Activated CD4-positive, alpha-beta T cell treated with anti-CD3 and anti-CD28 coated beads, Interleukin-2, amount 50 U/mL, for 1 hour (primary cell): ENCODE results near the gene TOP1.

ENCODE experiments used
- DNase-seq: peaks from one replicate; pipeline ENCODE4 v3.0.0-alpha.2; 2020

TOP1 gene

GRCh38 chr20:41133709-41134361 lies 105.2 kb downstream of the TOP1 start:
- peak; percentile 50 for DNase-seq

GRCh38 chr20:41134362-41135186 lies 106.0 kb downstream of the TOP1 start:
- DNase-seq = no peak

- peak; percentile 65 for DNase-seq
These were observed 106.7 kb downstream of the TOP1 start for GRCh38 chr20:41135187-41135887.

GRCh38 chr20:41135888-41136679 lies 107.5 kb downstream of the TOP1 start:
- no peak for DNase-seq

- DNase-seq = peak; percentile 78
These were observed 108.3 kb downstream of the TOP1 start, which contains the start of gene PLCG1 for GRCh38 chr20:41136680-41137613. PLCG1 (plus strand) TSS chr20:41137543; CDS start chr20:41137642, 99 bp downstream.

GRCh38 chr20:41137614-41138474 lies 109.2 kb downstream of the TOP1 start:
- DNase-seq = peak; percentile 42

- DNase-seq = no peak
These were observed 110.0 kb downstream of the TOP1 start for GRCh38 chr20:41138475-41139226.

GRCh38 chr20:41139227-41140093 lies 110.8 kb downstream of the TOP1 start:
- DNase-seq = no peak

- no peak for DNase-seq
These were observed 111.9 kb downstream of the TOP1 start for GRCh38 chr20:41140226-41141133.

GRCh38 chr20:41141153-41141815 lies 112.7 kb downstream of the TOP1 start:
- no peak for DNase-seq

GRCh38 chr20:41142245-41142644 lies 113.6 kb downstream of the TOP1 start:
- no peak for DNase-seq

GRCh38 chr20:41142919-41143318 lies 114.3 kb downstream of the TOP1 start:
- DNase-seq = peak; percentile 45

GRCh38 chr20:41143354-41143753 lies 114.7 kb downstream of the TOP1 start:
- DNase-seq = no peak

GRCh38 chr20:41145317-41145716 lies 116.7 kb downstream of the TOP1 start:
- no peak for DNase-seq

- no peak for DNase-seq
These were observed 117.4 kb downstream of the TOP1 start for GRCh38 chr20:41145821-41146620.

- DNase-seq = no peak
These were observed 119.2 kb downstream of the TOP1 start for GRCh38 chr20:41147767-41148191.
